Tibial artery (tissue), 4 donors: ENCODE measurements around the gene VAV2.
"Not testable (repeated sequence)": the region's sequence is repeated elsewhere in the genome, so short reads cannot be mapped to it uniquely, and the experiment has no call there.

Source experiments
- DNase-seq, 2 donors: peaks; one replicate each; pipeline ENCODE4 v3.0.0-alpha.2; 2019
- H3K27ac ChIP-seq, 2 donors: fragments of 200-600 bp; sonication (generic) in 1 of 2; 1 replicate in 1 of 2; 2 replicates in 1 of 2; pipeline ENCODE4 v1.5.1; 2018 to 2019; ENCODE audit warnings: mild to moderate bottlenecking in 1 of 2
- H3K27me3 ChIP-seq, 2 donors: fragments of 200-600 bp; sonication (generic) in 1 of 2; one replicate each; pipeline versions ENCODE4 v1.5.1 to v1.6.0; 2016 to 2019
- H3K36me3 ChIP-seq, 3 donors: fragments of 200-600 bp; sonication (generic) in 2 of 3; one replicate each; pipeline ENCODE4 v1.5.1; 2016 to 2019; ENCODE audit warnings: mild to moderate bottlenecking in 2 of 3
- H3K4me1 ChIP-seq, 4 donors: fragments of 200-600 bp; sonication (generic) in 2 of 4; 1 replicate in 3 of 4; 2 replicates in 1 of 4; pipeline ENCODE4 v1.5.1; 2016 to 2019
- H3K4me3 ChIP-seq, 2 donors: fragments of 200-600 bp; sonication (generic) in 1 of 2; 1 replicate in 1 of 2; 2 replicates in 1 of 2; pipeline ENCODE4 v1.5.1; 2018 to 2019; ENCODE audit warnings: mild to moderate bottlenecking in 2 of 2
- H3K9me3 ChIP-seq, 3 donors: fragments of 200-600 bp; sonication (generic) in 1 of 3; one replicate each; pipeline ENCODE4 v1.5.1; 2016 to 2019
- CTCF ChIP-seq, 2 experiments: fragments of 200-600 bp in 1 of 2; fragments of 450-650 bp in 1 of 2; IDR thresholded peaks; one replicate each; pipeline ENCODE4 v1.5.1; 2017 to 2019; ENCODE audit warnings: antibody characterized with exemption in 2 of 2, mild to moderate bottlenecking in 1 of 2, moderate library complexity in 1 of 2
- intact Hi-C: fragments of 100-400 bp; cut with DNase I; formaldehyde crosslinking; loops from one replicate; pipeline ENCODE4 v1.15.0; 2023; ENCODE audit warnings: low total_unique reads

VAV2 gene

GRCh38 chr9:133959171-133959570, 33.0 kb downstream of the VAV2 start:
- no peaks in the 10 kb centered on the region for H3K36me3 ChIP-seq
- H3K9me3 ChIP-seq = peaks cover 0 to under 1% (median 0%) of the 10 kb centered on the region in 3 donors
- DNase-seq = no peak
- peaks cover 0 to 24% (median 18%) of the 10 kb centered on the region in 4 donors for H3K4me1 ChIP-seq
- H3K27me3 ChIP-seq = peaks cover 0 to 5% of the 10 kb centered on the region in 2 donors
- TF ChIP-seq CTCF (IDR thresholded peaks at IDR 0.05) = no peak
- H3K27ac ChIP-seq = no peak overlapping the region
- H3K4me3 ChIP-seq = no peak overlapping the region
- intact Hi-C loops = no loop called here

GRCh38 chr9:133958756-133959155, 33.4 kb downstream of the VAV2 start:
- TF ChIP-seq CTCF (IDR thresholded peaks at IDR 0.05) = no peak
- Histone ChIP-seq H3K9me3 (no peaks in the 10 kb centered on the region), H3K27ac (no peak overlapping the region), H3K27me3 (peaks cover 0 to 5% of the 10 kb centered on the region in 2 donors), H3K36me3 (no peaks in the 10 kb centered on the region), H3K4me1 (peaks cover 0 to 24% (median 18%) of the 10 kb centered on the region in 4 donors), H3K4me3 (no peak overlapping the region)
- no peak for DNase-seq
- intact Hi-C loops = no loop called here

GRCh38 chr9:133957772-133958171, 34.4 kb downstream of the VAV2 start:
- H3K9me3 ChIP-seq, H3K4me3 ChIP-seq, H3K27ac ChIP-seq, H3K27me3 ChIP-seq, H3K36me3 ChIP-seq, DNase-seq, intact Hi-C loops: not testable (repeated sequence)
- peaks cover 0 to 24% (median 18%) of the 10 kb centered on the region in 4 donors for H3K4me1 ChIP-seq

GRCh38 chr9:133957328-133957727, 34.8 kb downstream of the VAV2 start:
- TF ChIP-seq CTCF (IDR thresholded peaks at IDR 0.05) = no peak
- Histone ChIP-seq H3K36me3 (no peaks in the 10 kb centered on the region), H3K27ac (no peak overlapping the region), H3K27me3 (peaks cover 0 to 5% of the 10 kb centered on the region in 2 donors), H3K4me3 (no peak overlapping the region), H3K9me3 (no peaks in the 10 kb centered on the region), H3K4me1 (peaks cover 0 to 24% (median 18%) of the 10 kb centered on the region in 4 donors)
- no peak for DNase-seq
- intact Hi-C loops = no loop called here

- H3K9me3 ChIP-seq = no peaks in the 10 kb centered on the region
- no peaks in the 10 kb centered on the region for H3K36me3 ChIP-seq
- no peak for DNase-seq
- H3K27ac ChIP-seq = peak overlapping the region in 1 of 2 donors; percentile 0
- no peak for TF ChIP-seq CTCF (IDR thresholded peaks at IDR 0.05)
- intact Hi-C loops = no loop called here
- peaks cover 0 to 4% of the 10 kb centered on the region in 2 donors for H3K27me3 ChIP-seq
- peaks cover 0 to 24% (median 18%) of the 10 kb centered on the region in 4 donors for H3K4me1 ChIP-seq
- peak overlapping the region in 1 of 2 donors; percentile 20 for H3K4me3 ChIP-seq
Measured at GRCh38 chr9:133956520-133957076, 35.5 kb downstream of the VAV2 start.

- DNase-seq = no peak
- no peaks in the 10 kb centered on the region for H3K27me3 ChIP-seq
- H3K36me3 ChIP-seq = no peaks in the 10 kb centered on the region
- H3K27ac ChIP-seq = no peak overlapping the region
- no peak overlapping the region for H3K4me3 ChIP-seq
- intact Hi-C loops = no loop called here
- TF ChIP-seq CTCF (IDR thresholded peaks at IDR 0.05) = no peak
- no peaks in the 10 kb centered on the region for H3K9me3 ChIP-seq
- H3K4me1 ChIP-seq = peaks cover 0 to 24% (median 18%) of the 10 kb centered on the region in 4 donors
Measured at GRCh38 chr9:133955821-133956411, 36.2 kb downstream of the VAV2 start.
